Stimulated activated CD4-positive, alpha-beta T cell treated with anti-CD3 and anti-CD28 coated beads, Interleukin-1b, Interleukin-23, amount 100 ng/mL, for 1 hour (primary cell): Measurements from ENCODE around the gene LSS.

Experiments used
- DNase-seq, 2 donors: peaks; one replicate each; pipeline ENCODE4 v3.0.0-alpha.2; 2020; ENCODE audit warnings: low read depth in 2 of 2

LSS gene

GRCh38 chr21:46138383-46138970, 90.1 kb downstream of the LSS start:
- DNase-seq, result no peak
